ENCODE results near the gene PACRG.

PACRG gene

DNA sequence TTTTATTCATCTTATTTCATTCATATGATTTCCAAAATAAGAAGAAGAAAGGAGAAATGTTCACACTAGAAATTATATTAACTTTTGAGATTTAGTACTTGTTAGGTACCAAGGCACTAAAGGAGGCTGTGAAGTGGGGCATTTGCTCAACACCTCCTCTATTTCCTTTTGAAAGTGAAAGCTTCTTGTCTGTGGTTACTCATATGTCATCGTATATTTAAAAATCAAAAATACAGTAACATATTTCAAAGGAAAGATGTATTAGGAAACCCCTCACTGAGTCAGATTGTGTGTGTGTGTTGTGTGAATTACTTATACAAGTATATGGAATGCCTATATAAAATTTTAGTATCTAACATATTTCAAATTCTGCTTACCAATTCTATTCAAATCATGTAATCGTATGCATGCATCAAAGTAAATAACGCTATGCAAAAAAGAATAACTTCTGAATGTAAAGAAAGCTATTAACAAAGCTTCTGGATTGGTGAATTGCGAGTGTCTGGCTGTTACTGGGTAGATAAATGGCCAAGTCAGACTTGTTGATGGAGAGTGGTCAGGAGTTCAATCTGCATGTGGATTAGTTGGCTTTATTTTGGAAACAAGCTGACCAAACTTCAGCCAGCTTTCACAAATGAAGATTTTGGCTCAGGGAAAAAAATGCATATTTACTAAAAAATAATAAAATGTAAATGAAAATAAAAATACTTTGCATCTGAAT, 70.9 kb downstream of the PACRG start:
- peak in 1 of 2 experiments; percentile 13 for DNase-seq

GRCh38 chr6:162814426-162814973, 86.7 kb downstream of the PACRG start:
- DNase-seq, result no peak

DNA sequence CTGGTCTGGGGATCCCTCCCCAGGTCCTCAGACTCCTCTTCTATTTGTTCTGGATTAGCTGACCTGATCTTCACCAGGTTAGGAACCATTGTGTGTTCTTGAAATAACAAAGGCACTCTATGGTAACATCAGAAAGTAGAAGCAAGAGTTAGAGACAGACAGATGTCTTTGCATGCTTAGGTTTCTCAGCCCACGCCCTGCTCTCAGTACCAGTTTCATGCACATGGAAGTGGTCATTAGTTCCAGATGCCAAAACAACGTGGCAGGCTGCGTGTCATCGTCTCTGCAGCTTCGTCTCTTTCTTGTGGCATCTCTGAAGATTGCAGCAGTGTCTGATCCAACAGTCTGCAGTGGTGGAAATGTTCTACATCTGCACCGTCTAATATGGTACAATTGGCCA, 89.4 kb downstream of the PACRG start:
- no peak for DNase-seq

DNA sequence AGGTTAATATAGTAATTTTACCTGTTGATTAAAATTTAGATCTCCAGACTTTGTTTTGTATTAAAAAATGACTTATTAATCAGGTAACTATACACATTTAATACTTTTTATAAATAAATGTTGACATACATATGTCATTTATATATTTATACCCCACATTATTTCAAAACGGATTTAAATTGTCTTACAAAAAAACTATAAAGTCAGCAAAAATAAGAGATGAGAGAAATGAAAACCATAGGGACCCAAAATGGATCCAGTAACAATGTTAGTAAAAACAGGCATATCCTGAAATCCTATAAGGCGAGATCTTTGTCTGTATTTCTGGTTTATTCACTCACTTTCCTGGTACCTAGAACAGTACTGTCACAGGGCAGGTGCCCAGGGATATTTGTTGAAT, 91.5 kb downstream of the PACRG start:
- DNase-seq, result no peak

DNA sequence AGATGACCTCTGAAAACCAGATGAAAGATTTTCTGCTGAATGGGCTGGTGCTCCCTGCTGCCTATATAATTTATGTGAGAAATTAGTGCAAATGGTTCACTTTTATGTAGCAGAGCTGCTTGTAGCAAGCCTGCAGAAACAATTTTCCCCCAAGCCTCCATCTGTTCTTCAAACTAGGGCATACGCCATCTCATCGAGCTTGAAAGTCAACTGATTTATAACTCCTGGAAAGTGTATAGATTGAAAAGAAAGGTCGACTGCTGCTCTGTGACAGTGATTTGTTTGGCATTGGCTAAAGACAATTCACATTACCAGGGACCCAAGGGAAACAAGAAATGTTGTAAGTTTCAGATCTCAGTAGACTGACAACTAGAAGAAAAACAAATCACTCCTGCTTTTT, 93.3 kb downstream of the PACRG start:
- DNase-seq, result no peak

- DNase-seq, result no peak
These were observed 97.8 kb downstream of the PACRG start for GRCh38 chr6:162825597-162825996.

GRCh38 chr6:162829013-162829742, 101.4 kb downstream of the PACRG start:
- no peak for DNase-seq

DNA sequence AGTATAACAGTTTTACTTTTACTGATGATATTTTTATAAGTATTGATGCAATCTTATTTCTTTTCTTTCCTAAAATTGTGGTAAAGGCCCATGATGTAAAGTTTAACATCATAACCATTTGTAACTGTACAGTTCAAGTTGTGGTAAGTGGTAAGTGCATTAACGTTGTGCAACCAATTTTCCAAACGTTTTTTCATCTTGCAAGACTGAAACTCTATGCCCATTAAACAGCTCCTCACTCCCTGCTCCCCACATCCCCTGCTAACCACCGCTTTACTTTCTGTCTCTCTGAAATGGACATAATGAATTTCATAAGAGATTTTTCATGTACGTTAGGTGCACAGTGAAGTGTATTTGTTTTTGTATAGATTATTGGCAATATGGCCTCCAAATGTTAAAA, 106.0 kb downstream of the PACRG start:
- no peak for DNase-seq

GRCh38 chr6:162845972-162846371, 118.2 kb downstream of the PACRG start:
- no peak for DNase-seq

DNA sequence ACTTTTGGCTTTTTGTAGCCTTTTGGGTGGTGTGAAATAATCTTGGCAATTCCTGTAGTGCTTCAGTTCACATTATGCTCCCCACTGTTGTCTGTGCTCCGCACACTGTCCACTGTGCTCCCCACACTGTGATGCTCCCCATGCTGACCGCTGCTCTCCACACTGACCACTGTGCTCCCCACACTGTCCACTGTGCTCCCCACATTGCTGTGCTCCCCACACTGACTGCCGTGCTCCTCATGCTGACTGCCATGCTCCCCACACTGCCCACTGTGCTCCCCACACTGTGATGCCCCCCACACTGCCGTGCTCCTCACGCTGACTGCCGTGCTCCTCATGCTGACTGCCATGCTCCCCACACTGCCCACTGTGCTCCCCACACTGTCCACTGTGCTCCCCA, 118.9 kb downstream of the PACRG start:
- DNase-seq, result no peak

- no peak for DNase-seq
These were observed 121.5 kb downstream of the PACRG start for GRCh38 chr6:162849269-162849668.

DNA sequence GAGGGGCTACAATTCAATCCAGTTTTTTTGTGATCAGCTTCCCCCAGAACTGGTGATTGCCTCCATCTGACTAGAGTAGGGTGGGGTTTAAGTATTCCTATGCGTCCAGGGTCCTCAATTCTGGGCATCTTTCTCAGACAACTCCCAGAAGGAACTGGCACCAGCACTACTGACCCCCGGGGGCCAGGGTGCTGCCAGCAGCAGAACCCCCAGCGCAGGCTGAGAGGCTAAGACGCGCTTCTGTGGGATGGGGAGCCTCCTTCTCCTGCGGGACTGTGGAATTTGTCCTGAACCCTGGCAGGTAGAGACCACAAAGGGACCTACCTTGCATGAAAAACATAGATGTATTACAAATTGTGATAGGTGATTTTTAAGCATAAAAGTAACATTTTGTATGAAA, 124.4 kb downstream of the PACRG start:
- DNase-seq, result no peak

- DNase-seq, result no peak
These were observed 125.2 kb downstream of the PACRG start for GRCh38 chr6:162852840-162853577.

DNA sequence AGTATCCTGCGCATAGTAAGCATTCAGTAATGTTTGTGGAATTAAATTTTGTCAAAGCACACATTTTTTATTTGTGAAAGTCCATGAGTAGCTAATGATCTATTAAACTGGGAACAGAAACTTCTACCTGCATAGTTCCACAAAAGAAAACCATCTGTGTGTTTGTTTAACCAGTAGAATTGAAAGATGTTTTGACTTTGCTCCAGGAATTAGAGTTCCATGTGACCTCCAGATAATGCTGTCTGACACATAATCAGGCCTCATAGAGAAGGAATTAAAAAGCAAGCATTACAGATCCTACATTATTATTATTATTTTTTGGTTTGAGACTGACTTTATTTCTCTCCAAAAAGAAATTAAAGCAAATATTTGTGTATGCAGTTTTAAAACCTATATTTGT, 126.5 kb downstream of the PACRG start:
- DNase-seq, result no peak

GRCh38 chr6:162854734-162855191, 127.0 kb downstream of the PACRG start:
- no peak for DNase-seq

GRCh38 chr6:162856885-162857284, 129.1 kb downstream of the PACRG start:
- DNase-seq, result peak; percentile 56 to 62

DNA sequence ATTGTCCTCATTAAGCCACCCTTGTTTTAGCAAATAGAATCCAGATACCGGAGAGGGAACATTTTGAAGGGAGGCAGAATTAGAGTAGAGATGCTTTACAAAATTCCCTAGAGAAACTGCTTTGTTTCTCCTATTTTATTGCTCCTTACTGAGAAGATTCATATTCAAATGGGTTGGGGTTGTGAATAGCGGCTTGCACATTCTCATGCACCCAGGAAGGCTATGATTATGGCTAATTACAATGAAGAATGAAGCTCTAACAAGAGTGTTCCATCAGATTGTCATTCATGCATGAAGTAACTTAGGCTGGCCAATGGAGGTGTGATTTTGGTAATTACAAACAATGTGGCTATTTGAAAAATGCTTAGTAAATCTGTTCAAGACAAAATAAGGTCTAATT, 129.6 kb downstream of the PACRG start:
- no peak for DNase-seq

DNA sequence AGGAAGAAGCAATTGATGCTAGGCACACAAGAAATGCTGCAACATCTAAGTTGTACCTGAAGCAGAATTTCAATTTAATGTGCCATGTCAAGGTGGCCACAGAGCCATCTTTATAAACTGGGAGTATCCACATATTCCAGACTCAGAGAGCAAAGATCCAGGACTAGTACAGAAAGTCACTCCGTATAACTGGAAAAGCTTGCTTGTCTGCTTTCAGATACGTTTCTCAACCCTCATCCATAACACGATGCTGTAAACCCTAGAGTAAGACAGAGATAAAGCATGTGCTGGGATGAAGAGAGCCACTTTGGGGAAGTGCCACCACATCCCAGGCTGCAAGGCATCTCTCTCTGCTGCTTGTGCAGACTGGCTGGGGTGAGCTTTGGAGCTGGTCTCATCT, 134.7 kb downstream of the PACRG start:
- peak; percentile 10 to 13 for DNase-seq

DNA sequence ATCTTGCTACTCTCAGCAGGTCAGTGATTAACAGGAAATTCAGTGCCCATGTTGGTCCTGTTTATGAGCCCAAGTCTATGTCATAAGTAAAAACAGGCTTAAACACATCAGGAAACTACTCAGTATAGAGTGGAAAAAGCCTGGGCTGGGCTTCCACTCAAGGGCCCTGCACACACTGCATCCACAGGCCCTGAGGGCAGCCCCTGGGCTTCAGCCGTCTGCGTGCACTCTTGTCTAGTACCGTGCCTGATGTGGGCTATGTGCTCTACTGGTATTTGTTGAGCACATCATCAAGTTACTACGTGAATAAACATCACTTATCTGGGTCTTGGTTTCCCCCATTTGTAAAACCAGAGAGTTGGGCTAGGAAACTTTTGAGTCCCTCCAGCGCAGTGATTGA, 135.2 kb downstream of the PACRG start:
- DNase-seq, result no peak

GRCh38 chr6:162863821-162864220, 136.0 kb downstream of the PACRG start:
- no peak for DNase-seq

- no peak for DNase-seq
These were observed 137.1 kb downstream of the PACRG start for GRCh38 chr6:162864911-162865310.

DNA sequence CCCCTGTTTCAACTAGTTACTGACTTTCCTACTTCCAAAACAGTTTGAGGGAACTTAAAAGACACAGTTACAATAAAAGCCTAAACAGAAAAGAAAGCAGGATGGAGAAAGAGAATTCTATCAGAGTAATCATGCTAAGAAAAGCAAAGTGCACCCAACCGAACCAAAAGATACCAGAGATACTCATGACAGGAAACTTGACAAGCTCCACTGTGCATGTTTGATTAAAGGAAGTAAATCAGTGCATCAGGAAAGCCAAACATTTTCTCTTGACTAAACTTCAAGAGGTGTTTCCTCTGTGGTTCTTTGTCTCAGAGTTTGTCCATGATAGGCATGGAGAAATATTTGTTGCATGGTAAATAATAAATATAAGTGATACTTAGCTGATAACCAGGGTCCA, 138.9 kb downstream of the PACRG start:
- DNase-seq, result no peak

DNA sequence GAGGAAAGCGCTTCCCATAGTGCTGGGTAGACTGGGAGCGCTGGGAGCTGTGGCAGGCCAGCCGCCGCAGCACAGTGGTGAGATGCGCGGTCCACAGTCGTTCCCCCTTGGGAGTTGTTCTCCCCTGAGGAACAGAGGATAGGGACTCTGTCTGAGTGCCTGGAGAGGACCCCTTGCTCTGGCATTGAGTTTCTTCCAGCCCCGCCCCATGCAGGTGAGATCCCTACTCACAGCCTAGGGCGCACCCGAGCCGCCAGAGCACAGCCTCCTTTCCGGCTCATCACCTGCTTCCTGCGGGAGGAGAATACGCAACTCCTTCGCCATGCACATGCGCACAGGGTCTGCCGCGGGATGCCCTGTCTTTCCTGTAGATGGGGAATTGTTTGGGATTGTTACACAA, 140.6 kb downstream of the PACRG start:
- DNase-seq, result no peak

DNA sequence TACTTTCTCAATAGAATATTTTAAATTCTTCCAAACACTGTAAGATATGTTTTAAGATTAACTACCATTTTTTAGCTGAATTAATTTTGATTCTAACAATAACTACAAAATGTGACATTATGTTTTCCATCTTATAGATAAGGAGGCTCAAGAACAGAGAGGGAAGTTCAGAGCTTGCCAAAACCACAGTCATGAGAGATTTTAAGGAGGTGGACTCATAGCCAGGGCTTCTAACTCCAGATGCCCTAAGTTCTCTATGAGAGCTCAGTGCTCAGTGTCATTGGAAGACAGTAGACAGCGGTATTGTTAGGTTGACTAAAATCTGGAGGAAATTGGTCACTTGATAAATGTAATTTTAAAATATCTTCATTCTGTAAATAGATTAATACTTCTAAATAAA, 144.2 kb downstream of the PACRG start:
- no peak for DNase-seq
